ENCODE data around the gene TTC7B.

GRCh38 chr14:90731487-90731886 lies 84.7 kb downstream of the TTC7B start:
- no peak for TF ChIP-seq CTCF (IDR thresholded peaks at IDR 0.05)
- no peak for TF ChIP-seq EZH2 (IDR thresholded peaks at IDR 0.05)
- TF ChIP-seq EZH2phosphoT487 (IDR thresholded peaks at IDR 0.05): no peak

Data from neural progenitor cell (in vitro differentiated cells).